OCI-LY3 (cell line): ENCODE measurements around the gene BTBD2.

Experiments used
- EZH2phosphoT487 ChIP-seq: fragments of 200-600 bp; shearing (Covaris generic); IDR thresholded peaks from 2 replicates; pipeline ENCODE4 v1.6.1; 2018; ENCODE audit warnings: antibody characterized with exemption, mixed run types, low read depth
- TF ChIP-seq, protein P1 (sequence below): fragments of 200-600, 300-600 bp; sonication (generic); IDR thresholded peaks from 2 replicates; pipeline ENCODE4 v1.5.1; 2014; ENCODE audit warnings: antibody characterized with exemption, low read length, low read depth

DNA sequence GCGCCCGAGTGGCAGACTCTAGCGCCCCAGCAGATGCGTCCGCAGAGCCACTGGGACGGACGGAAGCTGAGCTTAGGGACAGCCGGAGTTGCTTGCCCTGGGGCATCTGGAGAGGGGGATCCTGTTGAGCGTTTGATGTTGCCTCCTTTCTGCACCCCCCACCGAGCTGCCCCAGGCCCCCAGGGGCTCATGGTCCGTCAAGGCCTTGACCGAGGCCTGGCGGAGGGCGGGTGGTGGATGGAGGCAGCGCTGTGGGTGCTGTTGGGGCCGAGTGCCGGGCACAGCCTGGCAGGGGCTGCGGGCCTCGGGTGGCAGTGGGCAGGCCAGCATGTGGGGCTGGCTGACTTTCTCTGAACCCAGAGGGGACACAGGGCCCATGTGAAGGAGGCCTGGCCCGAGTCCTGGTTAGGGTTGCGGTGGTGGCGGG is 71.8 kb downstream of the BTBD2 start:
- TF ChIP-seq, protein P1, sequence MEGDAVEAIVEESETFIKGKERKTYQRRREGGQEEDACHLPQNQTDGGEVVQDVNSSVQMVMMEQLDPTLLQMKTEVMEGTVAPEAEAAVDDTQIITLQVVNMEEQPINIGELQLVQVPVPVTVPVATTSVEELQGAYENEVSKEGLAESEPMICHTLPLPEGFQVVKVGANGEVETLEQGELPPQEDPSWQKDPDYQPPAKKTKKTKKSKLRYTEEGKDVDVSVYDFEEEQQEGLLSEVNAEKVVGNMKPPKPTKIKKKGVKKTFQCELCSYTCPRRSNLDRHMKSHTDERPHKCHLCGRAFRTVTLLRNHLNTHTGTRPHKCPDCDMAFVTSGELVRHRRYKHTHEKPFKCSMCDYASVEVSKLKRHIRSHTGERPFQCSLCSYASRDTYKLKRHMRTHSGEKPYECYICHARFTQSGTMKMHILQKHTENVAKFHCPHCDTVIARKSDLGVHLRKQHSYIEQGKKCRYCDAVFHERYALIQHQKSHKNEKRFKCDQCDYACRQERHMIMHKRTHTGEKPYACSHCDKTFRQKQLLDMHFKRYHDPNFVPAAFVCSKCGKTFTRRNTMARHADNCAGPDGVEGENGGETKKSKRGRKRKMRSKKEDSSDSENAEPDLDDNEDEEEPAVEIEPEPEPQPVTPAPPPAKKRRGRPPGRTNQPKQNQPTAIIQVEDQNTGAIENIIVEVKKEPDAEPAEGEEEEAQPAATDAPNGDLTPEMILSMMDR: no peak
- no peak for TF ChIP-seq EZH2phosphoT487
